Amniotic epithelial cell (primary cell): ENCODE data around the gene RIPPLY1.
A peak's percentile ranks its signal among the peaks of the same experiment; 100 is the strongest.

Experiments used
- DNase-seq: peaks from one replicate; pipeline ENCODE4 v3.0.0-alpha.2; 2010; ENCODE audit warnings: low read depth

RIPPLY1 gene

GRCh38 chrX:106903291-106903824 is at the start of gene RIPPLY1:
Gene RIPPLY1, minus strand, starts transcription at chrX:106903341. Its CDS starts 54 bp downstream, at chrX:106903287.
- no peak for DNase-seq

GRCh38 chrX:106952538-106952937 is 49.4 kb upstream of the RIPPLY1 start:
- DNase-seq, result no peak

- DNase-seq, result no peak
These were observed 48.9 kb upstream of the RIPPLY1 start for GRCh38 chrX:106952089-106952488.

GRCh38 chrX:106951230-106951629 is 48.1 kb upstream of the RIPPLY1 start:
- DNase-seq, result no peak

- no peak for DNase-seq
These were observed 47.2 kb upstream of the RIPPLY1 start for GRCh38 chrX:106950381-106950780.

GRCh38 chrX:106949366-106949765 is 46.2 kb upstream of the RIPPLY1 start:
- no peak for DNase-seq

- DNase-seq, result no peak
These were observed 45.5 kb upstream of the RIPPLY1 start for GRCh38 chrX:106948641-106949040.

GRCh38 chrX:106946464-106946863 is 43.3 kb upstream of the RIPPLY1 start:
- no peak for DNase-seq

- no peak for DNase-seq
These were observed 36.9 kb upstream of the RIPPLY1 start for GRCh38 chrX:106940068-106940467.

GRCh38 chrX:106939566-106939965 is 36.4 kb upstream of the RIPPLY1 start:
- peak; percentile 66 for DNase-seq

- no peak for DNase-seq
These were observed 33.1 kb upstream of the RIPPLY1 start for GRCh38 chrX:106936246-106936645.

- peak; percentile 57 for DNase-seq
These were observed 32.0 kb upstream of the RIPPLY1 start for GRCh38 chrX:106935175-106935574.

- peak; percentile 75 for DNase-seq
These were observed 30.4 kb upstream of the RIPPLY1 start for GRCh38 chrX:106933538-106933961.

GRCh38 chrX:106932960-106933537 is 29.9 kb upstream of the RIPPLY1 start:
- DNase-seq, result peak; percentile 69

GRCh38 chrX:106932492-106932923 is 29.4 kb upstream of the RIPPLY1 start:
- DNase-seq, result peak; percentile 55

- peak; percentile 54 for DNase-seq
These were observed 28.8 kb upstream of the RIPPLY1 start for GRCh38 chrX:106931831-106932491.

- DNase-seq, result no peak
These were observed 25.1 kb upstream of the RIPPLY1 start for GRCh38 chrX:106928227-106928626.

GRCh38 chrX:106927700-106928099 is 24.6 kb upstream of the RIPPLY1 start:
- DNase-seq, result no peak

- no peak for DNase-seq
These were observed 23.9 kb upstream of the RIPPLY1 start for GRCh38 chrX:106927023-106927422.

GRCh38 chrX:106921637-106922036 is 18.5 kb upstream of the RIPPLY1 start:
- no peak for DNase-seq

- no peak for DNase-seq
These were observed 16.9 kb upstream of the RIPPLY1 start, which contains the start of gene CLDN2 for GRCh38 chrX:106919932-106920452. Gene CLDN2, plus strand, starts transcription at chrX:106920402. Its CDS starts 7,827 bp downstream, at chrX:106928229.

GRCh38 chrX:106917830-106918500 is 14.8 kb upstream of the RIPPLY1 start:
- DNase-seq, result peak; percentile 80

- peak; percentile 25 for DNase-seq
These were observed 9.7 kb upstream of the RIPPLY1 start for GRCh38 chrX:106912864-106913263.
